Measurements from ENCODE around the gene PRSS8. TPM values are rescaled to one million over a fixed set of nuclear protein-coding genes. Genes with fewer than 3 reads are reported as not detected.
A peak's percentile ranks its signal among the peaks of the same experiment; 100 is the strongest.

Gene PRSS8
- total RNA-seq, 1 experiment from 2014 or later: 0.15 TPM

DNA sequence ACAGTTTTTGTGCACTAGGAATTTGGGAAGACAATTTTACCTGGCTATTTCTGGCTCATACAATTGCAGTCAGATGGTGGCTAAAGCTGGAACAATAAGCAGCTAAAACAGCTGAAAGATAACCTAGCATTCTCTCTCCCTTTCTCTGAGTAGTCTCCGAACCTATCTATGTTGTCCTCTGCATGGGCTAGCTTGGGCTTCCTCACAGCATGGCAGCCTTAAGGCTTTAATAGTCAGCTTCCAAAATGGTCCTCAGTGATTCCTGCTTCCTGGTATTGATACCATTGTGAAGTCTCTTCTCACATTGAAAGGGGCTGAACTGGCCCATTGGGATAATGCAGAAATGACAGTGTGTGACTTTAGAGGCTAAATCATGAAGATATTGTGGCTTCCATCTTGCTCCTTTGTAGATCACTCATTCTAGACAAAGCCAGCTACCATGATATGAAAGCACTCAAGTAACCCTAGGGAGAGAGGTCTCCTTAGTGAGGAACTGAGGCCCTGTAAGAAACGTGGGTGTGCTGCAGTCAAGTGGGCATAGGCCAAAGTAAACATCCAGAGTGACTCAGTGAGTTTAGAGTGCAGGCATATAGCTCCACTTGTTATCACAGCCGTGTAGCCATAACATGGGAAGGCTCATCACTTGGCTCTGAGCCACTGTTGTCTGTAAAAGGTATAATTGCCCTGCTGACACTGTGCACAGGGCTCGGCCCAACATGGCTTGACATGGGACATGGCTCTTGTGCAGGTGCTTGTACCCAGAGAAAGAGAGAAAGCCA lies 35.5 kb downstream of the PRSS8 start:
- no peak overlapping the region for H3K4me3 ChIP-seq (ENCODE audit: low read depth in 2 of 2, low read length in 2 of 2)
- DNase-seq (ENCODE audit: low read depth, low spot score) (no peak), ATAC-seq (no peak)
- H3K27ac ChIP-seq (ENCODE audit: low read length): no peak overlapping the region
- no TSS peak for BruUV-seq (replicated peaks)
- H3K9me3 ChIP-seq (ENCODE audit: control insufficient read depth, insufficient read depth, low read depth, low read length): no peaks in the 10 kb centered on the region
- no peaks in the 10 kb centered on the region for H3K27me3 ChIP-seq (ENCODE audit: control insufficient read depth, insufficient read depth, low read length)
- peaks cover 3% of the 10 kb centered on the region; the same call in 1 of the 2 replicates for H3K4me1 ChIP-seq (ENCODE audit: control insufficient read depth, insufficient read depth, low read length)
- in situ Hi-C loops (cut with HindIII; ENCODE audit: low pct_unique_long_range_greater_than_20kb, low sequenced_read_pairs) (no loop called here), intact Hi-C loops (cut with micrococcal nuclease; ENCODE audit: unreplicated experiment) (loop anchor here (5.0 to 10.0 kb wide), 3 partner anchors 65 to 148 kb away; partner anchors contain the start of genes HSD3B7 and STX4)
- POLR2A ChIA-PET: interaction anchor here (1.0 kb wide), 1 partner anchor 17 kb away, joined by 10 read pairs; the partner anchor contains the start of gene KAT8
- TF ChIP-seq POLR2AphosphoS5 (IDR thresholded peaks at IDR 0.05; ENCODE audit: low read depth, low read length) (no peak), SIN3A (IDR thresholded peaks at IDR 0.05; ENCODE audit: borderline replicate concordance, insufficient read depth, low read depth, low read length) (no peak), TCF7L2 (IDR thresholded peaks at IDR 0.05; ENCODE audit: low read depth, low read length) (no peak)
- TF ChIP-seq, protein P1, sequence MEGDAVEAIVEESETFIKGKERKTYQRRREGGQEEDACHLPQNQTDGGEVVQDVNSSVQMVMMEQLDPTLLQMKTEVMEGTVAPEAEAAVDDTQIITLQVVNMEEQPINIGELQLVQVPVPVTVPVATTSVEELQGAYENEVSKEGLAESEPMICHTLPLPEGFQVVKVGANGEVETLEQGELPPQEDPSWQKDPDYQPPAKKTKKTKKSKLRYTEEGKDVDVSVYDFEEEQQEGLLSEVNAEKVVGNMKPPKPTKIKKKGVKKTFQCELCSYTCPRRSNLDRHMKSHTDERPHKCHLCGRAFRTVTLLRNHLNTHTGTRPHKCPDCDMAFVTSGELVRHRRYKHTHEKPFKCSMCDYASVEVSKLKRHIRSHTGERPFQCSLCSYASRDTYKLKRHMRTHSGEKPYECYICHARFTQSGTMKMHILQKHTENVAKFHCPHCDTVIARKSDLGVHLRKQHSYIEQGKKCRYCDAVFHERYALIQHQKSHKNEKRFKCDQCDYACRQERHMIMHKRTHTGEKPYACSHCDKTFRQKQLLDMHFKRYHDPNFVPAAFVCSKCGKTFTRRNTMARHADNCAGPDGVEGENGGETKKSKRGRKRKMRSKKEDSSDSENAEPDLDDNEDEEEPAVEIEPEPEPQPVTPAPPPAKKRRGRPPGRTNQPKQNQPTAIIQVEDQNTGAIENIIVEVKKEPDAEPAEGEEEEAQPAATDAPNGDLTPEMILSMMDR (IDR thresholded peaks at IDR 0.05): no peak
- TF ChIP-seq, protein P2, sequence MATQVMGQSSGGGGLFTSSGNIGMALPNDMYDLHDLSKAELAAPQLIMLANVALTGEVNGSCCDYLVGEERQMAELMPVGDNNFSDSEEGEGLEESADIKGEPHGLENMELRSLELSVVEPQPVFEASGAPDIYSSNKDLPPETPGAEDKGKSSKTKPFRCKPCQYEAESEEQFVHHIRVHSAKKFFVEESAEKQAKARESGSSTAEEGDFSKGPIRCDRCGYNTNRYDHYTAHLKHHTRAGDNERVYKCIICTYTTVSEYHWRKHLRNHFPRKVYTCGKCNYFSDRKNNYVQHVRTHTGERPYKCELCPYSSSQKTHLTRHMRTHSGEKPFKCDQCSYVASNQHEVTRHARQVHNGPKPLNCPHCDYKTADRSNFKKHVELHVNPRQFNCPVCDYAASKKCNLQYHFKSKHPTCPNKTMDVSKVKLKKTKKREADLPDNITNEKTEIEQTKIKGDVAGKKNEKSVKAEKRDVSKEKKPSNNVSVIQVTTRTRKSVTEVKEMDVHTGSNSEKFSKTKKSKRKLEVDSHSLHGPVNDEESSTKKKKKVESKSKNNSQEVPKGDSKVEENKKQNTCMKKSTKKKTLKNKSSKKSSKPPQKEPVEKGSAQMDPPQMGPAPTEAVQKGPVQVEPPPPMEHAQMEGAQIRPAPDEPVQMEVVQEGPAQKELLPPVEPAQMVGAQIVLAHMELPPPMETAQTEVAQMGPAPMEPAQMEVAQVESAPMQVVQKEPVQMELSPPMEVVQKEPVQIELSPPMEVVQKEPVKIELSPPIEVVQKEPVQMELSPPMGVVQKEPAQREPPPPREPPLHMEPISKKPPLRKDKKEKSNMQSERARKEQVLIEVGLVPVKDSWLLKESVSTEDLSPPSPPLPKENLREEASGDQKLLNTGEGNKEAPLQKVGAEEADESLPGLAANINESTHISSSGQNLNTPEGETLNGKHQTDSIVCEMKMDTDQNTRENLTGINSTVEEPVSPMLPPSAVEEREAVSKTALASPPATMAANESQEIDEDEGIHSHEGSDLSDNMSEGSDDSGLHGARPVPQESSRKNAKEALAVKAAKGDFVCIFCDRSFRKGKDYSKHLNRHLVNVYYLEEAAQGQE (IDR thresholded peaks at IDR 0.05; ENCODE audit: insufficient read depth in 1 of 2, low read depth in 2 of 2, low read length in 1 of 2): no peak
- H3K36me3 ChIP-seq (ENCODE audit: control insufficient read depth, insufficient read depth, low read length): no peaks in the 10 kb centered on the region
- CTCF ChIA-PET: interaction anchor here (1.0 kb wide), 1 partner anchor 233 kb away, joined by 3 read pairs; no protein-coding TSS in a partner anchor

DNA sequence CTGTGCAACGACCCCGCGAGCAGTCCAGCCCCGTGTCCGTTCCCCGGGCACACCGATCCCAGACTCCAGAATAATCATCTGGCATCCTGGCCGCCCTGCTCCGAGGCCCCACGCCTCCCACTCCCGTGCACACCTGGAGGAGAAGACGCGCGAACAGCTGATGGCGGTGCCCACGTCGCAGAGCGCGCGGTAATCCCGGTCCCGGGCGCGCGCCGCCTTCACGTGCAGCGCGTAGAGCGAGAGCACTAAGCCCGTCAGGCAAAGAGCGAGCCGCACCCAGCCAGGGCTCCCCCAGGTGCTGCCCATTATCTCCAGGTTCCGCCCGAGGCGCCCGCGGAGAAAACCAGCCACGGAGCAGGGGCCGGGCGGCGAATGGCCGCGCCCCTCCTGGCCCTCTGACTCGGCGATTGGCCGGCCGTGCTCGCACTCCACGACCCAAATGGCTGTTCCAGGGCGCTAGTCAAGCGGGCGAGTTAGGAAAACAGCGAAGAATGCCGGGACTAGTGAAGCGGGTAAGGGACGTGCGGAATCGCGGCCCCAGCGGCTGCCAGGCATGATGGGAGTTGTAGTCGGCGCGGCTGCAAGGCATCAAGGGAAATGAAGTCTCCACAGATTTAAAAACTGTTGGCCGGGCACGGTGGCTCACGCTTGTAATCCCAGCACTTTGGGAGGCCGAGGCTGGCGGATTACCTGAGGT lies 41.0 kb downstream of the PRSS8 start, which contains the start of gene VKORC1:
TSS of gene VKORC1 (minus strand) at position 374 of the 697 bp plus-strand sequence. CDS start at position 306, 68 bp downstream.
- intact Hi-C loops (cut with micrococcal nuclease; ENCODE audit: unreplicated experiment) (loop anchor here (5.0 to 10.0 kb wide), 3 partner anchors 60 to 142 kb away; partner anchors contain the start of genes HSD3B7 and STX4), in situ Hi-C loops (cut with HindIII; ENCODE audit: low pct_unique_long_range_greater_than_20kb, low sequenced_read_pairs) (no loop called here)
- ChIA-PET CTCF (no interaction called here), POLR2A (no interaction called here)
- Histone ChIP-seq H3K4me1 (ENCODE audit: control insufficient read depth, insufficient read depth, low read length) (peaks cover 7% of the 10 kb centered on the region; the same call in 1 of the 2 replicates), H3K36me3 (ENCODE audit: control insufficient read depth, insufficient read depth, low read length) (no peaks in the 10 kb centered on the region; the same call in 1 of the 2 replicates), H3K27ac (ENCODE audit: low read length) (peak within 1 kb of the TSS; percentile 87), H3K27me3 (ENCODE audit: control insufficient read depth, insufficient read depth, low read length) (no peaks in the 10 kb centered on the region), H3K4me3 (ENCODE audit: low read depth in 2 of 2, low read length in 2 of 2) (peak within 1 kb of the TSS; percentile 92 to 97), H3K9me3 (ENCODE audit: control insufficient read depth, insufficient read depth, low read depth, low read length) (no peaks in the 10 kb centered on the region)
- ATAC-seq: peak; percentile 98
- TF ChIP-seq SIN3A (IDR thresholded peaks at IDR 0.05; ENCODE audit: borderline replicate concordance, insufficient read depth, low read depth, low read length): no peak
- TF ChIP-seq POLR2AphosphoS5 (IDR thresholded peaks at IDR 0.05; ENCODE audit: low read depth, low read length): peak; percentile 31; the same call in 1 of the 2 replicates
- TF ChIP-seq TCF7L2 (IDR thresholded peaks at IDR 0.05; ENCODE audit: low read depth, low read length): 0 out of 2 replicates have a peak, but pooled peaks have one; percentile 28
- BruUV-seq (replicated peaks): no TSS peak
- peak; percentile 89 for DNase-seq (ENCODE audit: low read depth, low spot score)

Measured in Panc1 (cell line).